Esophagus squamous epithelium (tissue), 4 donors: ENCODE data around the gene MXRA5.

Experiments
- POLR2A ChIP-seq, 4 donors: fragments of 450-650 bp; IDR thresholded peaks; one replicate each; pipeline ENCODE4 v1.6.1; 2017; ENCODE audit warnings: antibody characterized with exemption in 4 of 4, mild to moderate bottlenecking in 4 of 4, moderate library complexity in 3 of 4
- TF ChIP-seq, protein P1 (sequence below), 6 experiments: fragments of 450-650 bp in 4 of 6; fragments of 200-600 bp in 2 of 6; sonication (generic) in 2 of 6; IDR thresholded peaks; one replicate each; pipeline ENCODE4 v1.5.1; 2016 to 2019; ENCODE audit warnings: antibody characterized with exemption in 6 of 6, mild to moderate bottlenecking in 4 of 6, moderate library complexity in 4 of 6

DNA sequence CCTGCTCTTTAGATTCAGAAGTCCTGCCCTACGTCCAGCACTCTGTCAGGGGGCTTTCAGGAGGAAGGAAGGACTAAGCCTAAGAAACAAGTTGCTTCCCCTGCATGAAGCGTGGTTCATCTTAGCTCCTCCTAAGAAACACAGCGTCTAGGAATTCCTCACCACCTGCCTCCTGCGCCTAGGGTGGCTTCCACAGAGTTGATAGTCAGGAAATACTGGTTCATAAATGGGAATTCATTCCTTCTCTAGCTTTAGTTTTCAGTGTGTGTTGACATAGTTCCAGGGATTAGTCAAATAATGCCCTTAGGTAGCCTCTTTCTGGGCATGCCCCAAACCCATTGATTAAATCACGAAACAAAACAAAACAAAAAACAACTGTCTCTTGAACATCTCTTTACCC lies 1.7 kb upstream of the MXRA5 start:
- TF ChIP-seq, protein P1, sequence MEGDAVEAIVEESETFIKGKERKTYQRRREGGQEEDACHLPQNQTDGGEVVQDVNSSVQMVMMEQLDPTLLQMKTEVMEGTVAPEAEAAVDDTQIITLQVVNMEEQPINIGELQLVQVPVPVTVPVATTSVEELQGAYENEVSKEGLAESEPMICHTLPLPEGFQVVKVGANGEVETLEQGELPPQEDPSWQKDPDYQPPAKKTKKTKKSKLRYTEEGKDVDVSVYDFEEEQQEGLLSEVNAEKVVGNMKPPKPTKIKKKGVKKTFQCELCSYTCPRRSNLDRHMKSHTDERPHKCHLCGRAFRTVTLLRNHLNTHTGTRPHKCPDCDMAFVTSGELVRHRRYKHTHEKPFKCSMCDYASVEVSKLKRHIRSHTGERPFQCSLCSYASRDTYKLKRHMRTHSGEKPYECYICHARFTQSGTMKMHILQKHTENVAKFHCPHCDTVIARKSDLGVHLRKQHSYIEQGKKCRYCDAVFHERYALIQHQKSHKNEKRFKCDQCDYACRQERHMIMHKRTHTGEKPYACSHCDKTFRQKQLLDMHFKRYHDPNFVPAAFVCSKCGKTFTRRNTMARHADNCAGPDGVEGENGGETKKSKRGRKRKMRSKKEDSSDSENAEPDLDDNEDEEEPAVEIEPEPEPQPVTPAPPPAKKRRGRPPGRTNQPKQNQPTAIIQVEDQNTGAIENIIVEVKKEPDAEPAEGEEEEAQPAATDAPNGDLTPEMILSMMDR (IDR thresholded peaks at IDR 0.05) = no peak
- TF ChIP-seq POLR2A (IDR thresholded peaks at IDR 0.05) = no peak
